PC-3 (cell line): ENCODE data around the gene ILF2.

Experiments
- EZH2 ChIP-seq: fragments of 300-600 bp; sonication (generic); IDR thresholded peaks from one replicate; pipeline ENCODE4 v1.6.1; 2017; ENCODE audit warnings: antibody characterized with exemption, mild to moderate bottlenecking, low read length; ENCODE audit not compliant: unreplicated experiment
- TF ChIP-seq, protein P1 (sequence below): fragments of 300-600 bp; sonication (generic); conservative IDR thresholded peaks from 2 replicates; pipeline ENCODE4 v1.5.1; 2017; ENCODE audit warnings: antibody characterized with exemption, low read depth, mild to moderate bottlenecking, low read length

DNA sequence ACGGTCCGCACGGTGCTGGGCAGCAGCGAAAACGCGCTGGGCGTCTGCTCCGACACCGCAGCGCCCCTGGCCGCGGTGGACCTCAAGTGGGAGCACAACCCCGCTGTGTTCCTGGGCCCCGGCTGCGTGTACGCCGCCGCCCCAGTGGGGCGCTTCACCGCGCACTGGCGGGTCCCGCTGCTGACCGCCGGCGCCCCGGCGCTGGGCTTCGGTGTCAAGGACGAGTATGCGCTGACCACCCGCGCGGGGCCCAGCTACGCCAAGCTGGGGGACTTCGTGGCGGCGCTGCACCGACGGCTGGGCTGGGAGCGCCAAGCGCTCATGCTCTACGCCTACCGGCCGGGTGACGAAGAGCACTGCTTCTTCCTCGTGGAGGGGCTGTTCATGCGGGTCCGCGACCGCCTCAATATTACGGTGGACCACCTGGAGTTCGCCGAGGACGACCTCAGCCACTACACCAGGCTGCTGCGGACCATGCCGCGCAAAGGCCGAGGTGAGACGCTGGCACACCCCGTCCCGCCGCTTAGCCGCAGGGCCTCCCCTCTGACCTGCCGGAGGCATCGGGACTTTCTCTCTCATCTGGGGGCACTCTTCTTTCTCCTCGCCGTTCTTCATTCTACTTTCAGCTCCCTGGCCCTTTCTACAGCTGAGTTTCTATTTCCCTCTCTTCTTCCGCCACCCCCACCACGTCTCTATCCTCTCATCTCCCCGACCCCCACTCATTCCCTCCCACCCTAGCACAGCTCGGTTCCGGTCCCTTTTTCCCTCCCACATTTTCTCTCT is 8.7 kb upstream of the ILF2 start:
- TF ChIP-seq, protein P1, sequence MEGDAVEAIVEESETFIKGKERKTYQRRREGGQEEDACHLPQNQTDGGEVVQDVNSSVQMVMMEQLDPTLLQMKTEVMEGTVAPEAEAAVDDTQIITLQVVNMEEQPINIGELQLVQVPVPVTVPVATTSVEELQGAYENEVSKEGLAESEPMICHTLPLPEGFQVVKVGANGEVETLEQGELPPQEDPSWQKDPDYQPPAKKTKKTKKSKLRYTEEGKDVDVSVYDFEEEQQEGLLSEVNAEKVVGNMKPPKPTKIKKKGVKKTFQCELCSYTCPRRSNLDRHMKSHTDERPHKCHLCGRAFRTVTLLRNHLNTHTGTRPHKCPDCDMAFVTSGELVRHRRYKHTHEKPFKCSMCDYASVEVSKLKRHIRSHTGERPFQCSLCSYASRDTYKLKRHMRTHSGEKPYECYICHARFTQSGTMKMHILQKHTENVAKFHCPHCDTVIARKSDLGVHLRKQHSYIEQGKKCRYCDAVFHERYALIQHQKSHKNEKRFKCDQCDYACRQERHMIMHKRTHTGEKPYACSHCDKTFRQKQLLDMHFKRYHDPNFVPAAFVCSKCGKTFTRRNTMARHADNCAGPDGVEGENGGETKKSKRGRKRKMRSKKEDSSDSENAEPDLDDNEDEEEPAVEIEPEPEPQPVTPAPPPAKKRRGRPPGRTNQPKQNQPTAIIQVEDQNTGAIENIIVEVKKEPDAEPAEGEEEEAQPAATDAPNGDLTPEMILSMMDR = no peak
- no peak for TF ChIP-seq EZH2
